ENCODE results near the gene VPS18.
"Not testable (repeated sequence)": the region's sequence is repeated elsewhere in the genome, so short reads cannot be mapped to it uniquely, and the experiment has no call there.

VPS18 gene, protein sequence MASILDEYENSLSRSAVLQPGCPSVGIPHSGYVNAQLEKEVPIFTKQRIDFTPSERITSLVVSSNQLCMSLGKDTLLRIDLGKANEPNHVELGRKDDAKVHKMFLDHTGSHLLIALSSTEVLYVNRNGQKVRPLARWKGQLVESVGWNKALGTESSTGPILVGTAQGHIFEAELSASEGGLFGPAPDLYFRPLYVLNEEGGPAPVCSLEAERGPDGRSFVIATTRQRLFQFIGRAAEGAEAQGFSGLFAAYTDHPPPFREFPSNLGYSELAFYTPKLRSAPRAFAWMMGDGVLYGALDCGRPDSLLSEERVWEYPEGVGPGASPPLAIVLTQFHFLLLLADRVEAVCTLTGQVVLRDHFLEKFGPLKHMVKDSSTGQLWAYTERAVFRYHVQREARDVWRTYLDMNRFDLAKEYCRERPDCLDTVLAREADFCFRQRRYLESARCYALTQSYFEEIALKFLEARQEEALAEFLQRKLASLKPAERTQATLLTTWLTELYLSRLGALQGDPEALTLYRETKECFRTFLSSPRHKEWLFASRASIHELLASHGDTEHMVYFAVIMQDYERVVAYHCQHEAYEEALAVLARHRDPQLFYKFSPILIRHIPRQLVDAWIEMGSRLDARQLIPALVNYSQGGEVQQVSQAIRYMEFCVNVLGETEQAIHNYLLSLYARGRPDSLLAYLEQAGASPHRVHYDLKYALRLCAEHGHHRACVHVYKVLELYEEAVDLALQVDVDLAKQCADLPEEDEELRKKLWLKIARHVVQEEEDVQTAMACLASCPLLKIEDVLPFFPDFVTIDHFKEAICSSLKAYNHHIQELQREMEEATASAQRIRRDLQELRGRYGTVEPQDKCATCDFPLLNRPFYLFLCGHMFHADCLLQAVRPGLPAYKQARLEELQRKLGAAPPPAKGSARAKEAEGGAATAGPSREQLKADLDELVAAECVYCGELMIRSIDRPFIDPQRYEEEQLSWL

GRCh38 chr15:40893733-40894680, at the start of gene VPS18:
Gene VPS18 (plus strand): TSS chr15:40894450. CDS start chr15:40894769, 319 bp downstream.
- in situ Hi-C loops (cut with MboI; ENCODE audit: low sequenced_read_pairs), result no loop called here

GRCh38 chr15:40844696-40845030, 49.6 kb upstream of the VPS18 start:
- in situ Hi-C loops (cut with MboI; ENCODE audit: low sequenced_read_pairs), result no loop called here

- in situ Hi-C loops (cut with MboI; ENCODE audit: low sequenced_read_pairs), result no loop called here
Measured at GRCh38 chr15:40845036-40845435, 49.2 kb upstream of the VPS18 start.

- in situ Hi-C loops (cut with MboI; ENCODE audit: low sequenced_read_pairs), result no loop called here
Measured at GRCh38 chr15:40845511-40846284, 48.6 kb upstream of the VPS18 start.

DNA sequence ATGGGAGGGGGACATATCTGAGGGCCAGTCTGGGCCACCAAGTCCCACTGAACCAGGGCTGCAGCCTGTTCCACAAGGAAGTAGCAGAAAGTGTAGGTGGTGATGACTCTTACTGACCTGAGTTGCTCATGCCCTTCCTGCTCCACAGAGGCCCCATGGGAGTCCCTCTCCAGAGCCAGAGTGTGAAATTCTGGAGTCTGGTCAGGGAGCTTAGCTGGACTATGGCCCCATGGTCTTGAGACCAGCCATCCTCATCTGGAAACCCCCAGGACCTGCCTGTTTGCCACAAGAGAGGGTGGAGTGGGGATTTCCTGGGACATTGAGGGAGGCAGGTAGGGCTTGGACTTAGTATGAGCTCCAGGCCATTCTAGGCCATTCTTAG, 47.4 kb upstream of the VPS18 start:
- in situ Hi-C loops (cut with MboI; ENCODE audit: low sequenced_read_pairs), result no loop called here

GRCh38 chr15:40847223-40847961, 46.9 kb upstream of the VPS18 start:
- in situ Hi-C loops (cut with MboI; ENCODE audit: low sequenced_read_pairs), result no loop called here

GRCh38 chr15:40850576-40851112, 43.6 kb upstream of the VPS18 start:
- in situ Hi-C loops (cut with MboI; ENCODE audit: low sequenced_read_pairs), result no loop called here

DNA sequence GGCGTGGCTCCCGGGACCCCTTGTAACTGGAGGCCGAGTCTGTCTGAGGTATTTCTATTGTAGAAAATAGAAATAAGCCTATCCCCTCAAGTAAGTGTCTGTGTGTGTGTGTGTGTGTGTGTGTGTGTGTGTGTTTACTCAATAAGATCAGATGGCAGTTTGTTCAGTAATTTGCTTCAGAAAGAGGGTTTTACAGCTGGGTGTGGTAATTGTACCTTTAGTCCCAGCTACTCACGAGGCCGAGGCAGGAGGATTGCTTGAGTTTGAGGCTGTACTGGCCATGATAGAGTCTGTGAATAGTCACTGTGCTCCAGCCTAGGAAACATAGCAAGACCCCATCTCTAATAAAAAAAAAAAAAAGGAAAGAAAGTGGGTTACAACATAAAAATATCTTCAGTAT, 41.7 kb upstream of the VPS18 start:
- in situ Hi-C loops (cut with MboI; ENCODE audit: low sequenced_read_pairs), result no loop called here

DNA sequence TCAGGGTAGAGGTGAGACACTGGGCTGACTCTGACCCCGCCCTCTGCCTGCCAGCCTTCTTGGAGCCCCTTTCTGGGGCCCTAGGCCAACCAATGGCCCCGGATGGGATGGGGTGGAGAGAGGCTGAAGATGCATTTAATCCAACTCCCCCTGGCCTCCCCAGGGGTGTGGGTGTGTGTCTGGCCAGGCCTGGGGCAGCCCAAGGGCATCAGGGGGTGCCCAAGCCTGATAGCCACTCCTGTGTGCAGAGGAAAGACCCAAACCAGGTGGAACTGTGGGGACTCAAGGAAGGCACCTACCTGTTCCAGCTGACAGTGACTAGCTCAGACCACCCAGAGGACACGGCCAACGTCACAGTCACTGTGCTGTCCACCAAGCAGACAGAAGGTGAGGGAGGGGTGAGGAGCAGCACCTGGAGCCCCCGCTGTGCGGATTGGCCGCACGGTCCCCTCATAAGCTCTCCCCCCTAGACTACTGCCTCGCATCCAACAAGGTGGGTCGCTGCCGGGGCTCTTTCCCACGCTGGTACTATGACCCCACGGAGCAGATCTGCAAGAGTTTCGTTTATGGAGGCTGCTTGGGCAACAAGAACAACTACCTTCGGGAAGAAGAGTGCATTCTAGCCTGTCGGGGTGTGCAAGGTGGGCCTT, 40.9 kb upstream of the VPS18 start:
- in situ Hi-C loops (cut with MboI; ENCODE audit: low sequenced_read_pairs), result no loop called here

- in situ Hi-C loops (cut with MboI; ENCODE audit: low sequenced_read_pairs), result no loop called here
Measured at GRCh38 chr15:40854161-40854560, 40.1 kb upstream of the VPS18 start.

DNA sequence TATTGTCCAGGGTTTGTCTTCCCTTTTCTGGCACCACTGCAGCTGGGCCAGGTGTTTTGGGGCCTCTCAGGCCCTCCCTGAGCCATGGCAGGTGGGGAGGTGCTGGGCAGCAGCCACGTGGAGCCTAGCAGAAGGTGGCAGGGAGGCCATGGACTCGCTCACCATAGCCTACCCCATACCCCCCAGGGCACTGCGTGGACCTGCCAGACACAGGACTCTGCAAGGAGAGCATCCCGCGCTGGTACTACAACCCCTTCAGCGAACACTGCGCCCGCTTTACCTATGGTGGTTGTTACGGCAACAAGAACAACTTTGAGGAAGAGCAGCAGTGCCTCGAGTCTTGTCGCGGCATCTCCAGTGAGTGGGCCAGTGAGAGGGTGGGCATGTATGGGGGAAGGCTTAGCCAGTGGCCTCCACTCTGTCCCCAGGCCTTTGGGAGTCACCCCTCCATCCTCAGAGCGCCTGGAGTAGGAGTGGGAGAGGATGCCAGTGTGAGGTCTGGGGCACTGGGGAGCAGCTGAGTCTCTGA, 38.5 kb upstream of the VPS18 start:
- in situ Hi-C loops (cut with MboI; ENCODE audit: low sequenced_read_pairs), result no loop called here

DNA sequence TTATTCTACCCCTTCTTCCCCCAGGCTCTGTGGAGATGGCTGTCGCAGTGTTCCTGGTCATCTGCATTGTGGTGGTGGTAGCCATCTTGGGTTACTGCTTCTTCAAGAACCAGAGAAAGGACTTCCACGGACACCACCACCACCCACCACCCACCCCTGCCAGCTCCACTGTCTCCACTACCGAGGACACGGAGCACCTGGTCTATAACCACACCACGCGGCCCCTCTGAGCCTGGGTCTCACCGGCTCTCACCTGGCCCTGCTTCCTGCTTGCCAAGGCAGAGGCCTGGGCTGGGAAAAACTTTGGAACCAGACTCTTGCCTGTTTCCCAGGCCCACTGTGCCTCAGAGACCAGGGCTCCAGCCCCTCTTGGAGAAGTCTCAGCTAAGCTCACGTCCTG, 37.5 kb upstream of the VPS18 start:
- in situ Hi-C loops (cut with MboI; ENCODE audit: low sequenced_read_pairs), result no loop called here

DNA sequence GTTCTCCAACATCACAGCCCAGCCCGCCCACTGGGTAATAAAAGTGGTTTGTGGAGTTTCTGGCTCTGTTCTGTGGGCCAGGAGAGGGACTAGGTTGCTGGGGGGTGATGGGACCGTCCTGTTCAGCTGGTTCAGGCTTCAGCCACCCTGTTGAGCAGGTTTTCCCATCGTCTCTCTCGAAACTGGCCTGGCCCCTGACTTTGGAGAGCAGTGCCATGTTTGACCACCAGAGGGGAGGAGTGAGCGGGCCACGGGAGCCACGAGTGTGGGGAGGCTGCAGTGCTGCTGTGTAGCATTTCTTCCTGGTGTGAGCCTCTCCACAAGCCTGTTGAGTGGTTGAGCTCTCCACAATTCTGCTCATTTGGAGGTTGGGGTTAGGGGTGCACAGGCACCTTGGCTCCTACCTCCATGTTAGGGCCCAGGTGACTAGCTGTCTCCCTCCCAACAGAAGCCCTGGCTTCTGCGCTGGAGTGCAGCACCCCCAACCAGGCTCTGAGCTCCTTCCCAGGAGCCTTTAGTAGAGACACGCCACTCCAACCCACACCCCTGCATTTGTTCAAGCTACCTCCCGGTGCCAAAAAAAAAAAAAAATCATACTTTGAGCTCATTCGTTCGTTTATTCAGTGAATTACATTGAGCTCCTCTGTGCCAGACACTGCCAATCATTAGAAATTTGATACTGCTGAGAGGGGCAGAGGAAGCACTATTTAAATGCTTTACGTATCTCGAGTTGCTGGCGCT, 36.5 kb upstream of the VPS18 start:
- in situ Hi-C loops (cut with MboI; ENCODE audit: low sequenced_read_pairs), result no loop called here

DNA sequence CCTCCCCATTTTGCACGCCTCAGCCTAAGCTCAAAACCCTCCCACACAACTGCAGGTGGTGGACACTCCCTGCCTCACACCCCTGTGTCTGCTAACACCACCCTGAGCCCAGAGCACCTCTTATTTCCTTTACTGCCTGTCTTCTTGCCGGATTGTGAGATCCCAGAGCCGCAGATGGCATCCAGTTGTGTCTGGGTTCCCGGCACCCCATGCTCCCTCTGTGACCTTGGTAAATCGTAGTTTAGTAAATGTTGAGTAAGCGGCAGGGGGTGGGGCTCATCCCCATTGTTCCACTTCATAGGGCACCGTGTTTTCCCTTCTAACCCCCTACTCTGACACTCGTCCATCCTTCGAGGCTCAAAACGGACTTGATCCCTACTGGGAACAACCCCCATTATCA, 35.5 kb upstream of the VPS18 start:
- in situ Hi-C loops (cut with MboI; ENCODE audit: low sequenced_read_pairs), result no loop called here

DNA sequence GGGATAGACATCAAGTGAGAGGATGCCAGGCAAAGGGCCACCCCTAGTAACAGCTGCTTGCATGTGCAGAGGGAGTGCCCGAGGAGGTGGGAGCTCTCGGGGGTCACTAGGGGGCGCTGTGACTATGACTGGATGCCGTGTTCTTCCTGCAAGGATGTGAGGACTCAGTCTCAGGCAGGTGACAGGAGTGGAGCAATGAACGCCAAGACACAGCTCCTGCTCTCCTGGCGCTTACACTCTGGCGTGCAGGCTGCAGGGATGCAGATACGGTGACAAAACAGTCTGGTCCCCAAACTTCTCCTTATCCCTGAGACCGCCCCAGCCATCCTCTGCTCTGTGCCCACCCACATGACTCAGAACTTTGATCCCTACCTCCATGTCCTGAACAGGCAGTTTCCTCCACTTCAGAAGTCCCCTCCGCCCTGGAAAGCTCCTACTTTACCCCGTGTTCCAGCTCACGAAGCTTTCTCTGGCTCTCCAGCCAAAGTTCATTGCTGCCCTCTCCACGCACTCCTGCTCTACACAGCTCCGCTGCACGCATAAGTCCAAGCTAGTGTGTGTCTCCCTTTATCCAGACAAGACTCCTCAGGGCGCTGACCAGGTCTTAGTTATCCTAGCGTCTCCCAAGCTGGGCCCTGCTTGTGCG, 34.9 kb upstream of the VPS18 start:
- in situ Hi-C loops (cut with MboI; ENCODE audit: low sequenced_read_pairs), result no loop called here

- in situ Hi-C loops (cut with MboI; ENCODE audit: low sequenced_read_pairs), result not testable (repeated sequence)
Measured at GRCh38 chr15:40861147-40861546, 33.1 kb upstream of the VPS18 start.

DNA sequence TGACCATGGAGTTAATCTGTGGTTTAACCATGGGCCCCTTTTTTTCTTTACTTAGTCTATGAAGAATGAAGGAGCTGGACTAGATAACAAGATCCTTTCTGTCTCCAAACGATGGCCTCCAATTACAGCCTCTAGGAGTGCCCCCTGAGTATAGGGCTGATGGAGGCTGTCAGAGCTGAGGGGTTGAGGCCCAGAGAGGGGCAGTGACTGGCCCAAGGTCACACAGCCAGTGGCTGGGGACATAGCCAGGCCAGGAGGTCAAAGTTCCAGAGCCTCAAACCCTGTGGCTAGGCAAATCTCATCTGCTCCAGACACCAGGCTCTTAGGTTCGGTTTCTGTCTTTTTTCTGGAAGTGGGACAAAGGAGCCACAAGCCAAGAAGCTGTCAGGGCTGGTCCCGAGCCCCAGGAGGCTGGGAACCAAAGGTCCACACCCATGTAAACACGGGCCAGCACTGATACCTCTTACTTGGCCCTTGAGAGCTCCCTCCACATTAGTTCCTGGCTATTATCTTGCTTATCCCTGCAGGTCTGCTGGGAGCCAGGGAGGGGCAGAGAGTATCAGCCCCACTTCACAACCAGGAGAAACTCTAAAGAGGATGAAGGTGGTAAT, 30.5 kb upstream of the VPS18 start:
- in situ Hi-C loops (cut with MboI; ENCODE audit: low sequenced_read_pairs), result no loop called here
